Measurements from ENCODE around the gene FAM78A. TPM values are rescaled to one million over a fixed set of nuclear protein-coding genes. Genes with fewer than 3 reads are reported as not detected.

The FAM78A gene
- polyA plus RNA-seq, 3 donors, result 6.4 to 40.6 (median 7.2) TPM

- H3K27me3 ChIP-seq (ENCODE audit: control insufficient read depth in 2 of 2, insufficient read depth in 2 of 2, low read length in 2 of 2), result no peaks in the 10 kb centered on the region
- peak overlapping the region in 1 of 2 donors; percentile 93 for H3K27ac ChIP-seq (ENCODE audit: low read depth in 1 of 2, low read length in 2 of 2)
- no peak overlapping the region for H3K4me3 ChIP-seq (replicated peaks in 1 of 3; ENCODE audit: low read depth in 2 of 3, low read length in 3 of 3)
- Mint-ChIP-seq H3K4me1 (peaks cover 59% of the 10 kb centered on the region), H3K27ac (peak overlapping the region in 5 of 7 donors; percentile 20 to 74 (median 52)), H3K9me3 (peaks cover 0 to 2% (median 0%) of the 10 kb centered on the region in 7 donors), H3K36me3 (peaks cover 27 to 52% of the 10 kb centered on the region in 2 donors), H3K4me3 (no peak overlapping the region), H3K27me3 (ENCODE audit: low read depth in 3 of 3) (no peaks in the 10 kb centered on the region)
- no peak for DNase-seq
- H3K79me2 ChIP-seq (ENCODE audit: insufficient read depth, low read length), result peaks cover 50% of the 10 kb centered on the region
- H3K36me3 ChIP-seq (replicated peaks in 1 of 2; ENCODE audit: control insufficient read depth in 1 of 2, insufficient read depth in 2 of 2, low read length in 2 of 2), result peaks cover 10 to 25% of the 10 kb centered on the region in 2 donors
- no peak overlapping the region for H3K4me2 ChIP-seq (replicated peaks; ENCODE audit: extremely low read depth, low read length, poor library complexity, severe bottlenecking)
- WGBS (ENCODE audit: insufficient coverage), result no CpG with 5 or more reads among the region's 3 CpGs
- H3K9me3 ChIP-seq (replicated peaks in 1 of 2; ENCODE audit: control insufficient read depth in 1 of 2, insufficient read depth in 1 of 2, low read length in 2 of 2), result no peaks in the 10 kb centered on the region
- H3K9ac ChIP-seq (ENCODE audit: insufficient read depth, low read length, poor library complexity, severe bottlenecking), result no peak overlapping the region
- peaks cover 20% of the 10 kb centered on the region for H4K20me1 ChIP-seq (ENCODE audit: insufficient read depth, low read length)
- intact Hi-C loops (cut with micrococcal nuclease), result no loop called here
- peaks cover 46 to 51% of the 10 kb centered on the region in 2 donors for H3K4me1 ChIP-seq (ENCODE audit: control insufficient read depth in 1 of 2, insufficient read depth in 2 of 2, low read length in 2 of 2)
- TF ChIP-seq, protein P1, sequence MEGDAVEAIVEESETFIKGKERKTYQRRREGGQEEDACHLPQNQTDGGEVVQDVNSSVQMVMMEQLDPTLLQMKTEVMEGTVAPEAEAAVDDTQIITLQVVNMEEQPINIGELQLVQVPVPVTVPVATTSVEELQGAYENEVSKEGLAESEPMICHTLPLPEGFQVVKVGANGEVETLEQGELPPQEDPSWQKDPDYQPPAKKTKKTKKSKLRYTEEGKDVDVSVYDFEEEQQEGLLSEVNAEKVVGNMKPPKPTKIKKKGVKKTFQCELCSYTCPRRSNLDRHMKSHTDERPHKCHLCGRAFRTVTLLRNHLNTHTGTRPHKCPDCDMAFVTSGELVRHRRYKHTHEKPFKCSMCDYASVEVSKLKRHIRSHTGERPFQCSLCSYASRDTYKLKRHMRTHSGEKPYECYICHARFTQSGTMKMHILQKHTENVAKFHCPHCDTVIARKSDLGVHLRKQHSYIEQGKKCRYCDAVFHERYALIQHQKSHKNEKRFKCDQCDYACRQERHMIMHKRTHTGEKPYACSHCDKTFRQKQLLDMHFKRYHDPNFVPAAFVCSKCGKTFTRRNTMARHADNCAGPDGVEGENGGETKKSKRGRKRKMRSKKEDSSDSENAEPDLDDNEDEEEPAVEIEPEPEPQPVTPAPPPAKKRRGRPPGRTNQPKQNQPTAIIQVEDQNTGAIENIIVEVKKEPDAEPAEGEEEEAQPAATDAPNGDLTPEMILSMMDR (IDR thresholded peaks at IDR 0.05), result no peak
- no peak overlapping the region for H2AFZ ChIP-seq (ENCODE audit: insufficient read depth, low read depth, low read length, poor library complexity, severe bottlenecking)
These were observed 50.1 kb downstream of the FAM78A start for GRCh38 chr9:131226226-131226625.

- intact Hi-C loops (cut with micrococcal nuclease), result no loop called here
These were observed 53.9 kb downstream of the FAM78A start for GRCh38 chr9:131222460-131222859.

More at GRCh38 chr9:131222460-131222859, 53.9 kb downstream of the FAM78A start:
- Histone ChIP-seq H3K9me3 (replicated peaks in 1 of 2; ENCODE audit: control insufficient read depth in 1 of 2, insufficient read depth in 1 of 2, low read length in 2 of 2) (no peaks in the 10 kb centered on the region), H3K9ac (ENCODE audit: insufficient read depth, low read length, poor library complexity, severe bottlenecking) (no peak overlapping the region), H3K27ac (ENCODE audit: low read depth in 1 of 2, low read length in 2 of 2) (no peak overlapping the region), H3K4me1 (ENCODE audit: control insufficient read depth in 1 of 2, insufficient read depth in 2 of 2, low read length in 2 of 2) (peaks cover 20 to 21% of the 10 kb centered on the region in 2 donors), H4K20me1 (ENCODE audit: insufficient read depth, low read length) (no peaks in the 10 kb centered on the region), H3K36me3 (replicated peaks in 1 of 2; ENCODE audit: control insufficient read depth in 1 of 2, insufficient read depth in 2 of 2, low read length in 2 of 2) (peaks cover 15 to 45% of the 10 kb centered on the region in 2 donors), H2AFZ (ENCODE audit: insufficient read depth, low read depth, low read length, poor library complexity, severe bottlenecking) (no peak overlapping the region), H3K79me2 (ENCODE audit: insufficient read depth, low read length) (peaks cover 14% of the 10 kb centered on the region), H3K4me3 (replicated peaks in 1 of 3; ENCODE audit: low read depth in 2 of 3, low read length in 3 of 3) (no peak overlapping the region), H3K4me2 (replicated peaks; ENCODE audit: extremely low read depth, low read length, poor library complexity, severe bottlenecking) (no peak overlapping the region), H3K27me3 (ENCODE audit: control insufficient read depth in 2 of 2, insufficient read depth in 2 of 2, low read length in 2 of 2) (no peaks in the 10 kb centered on the region)
- Mint-ChIP-seq H3K4me1 (peaks cover 32% of the 10 kb centered on the region), H3K36me3 (peaks cover 33 to 51% of the 10 kb centered on the region in 2 donors), H3K4me3 (no peak overlapping the region), H3K9me3 (peaks cover 0 to 2% (median 0%) of the 10 kb centered on the region in 7 donors), H3K27ac (peak overlapping the region in 1 of 7 donors; percentile 47), H3K27me3 (ENCODE audit: low read depth in 3 of 3) (no peaks in the 10 kb centered on the region)
- DNase-seq, result no peak
- 80% methylated on average over 1 of the region's 6 CpGs for WGBS (ENCODE audit: insufficient coverage)
- TF ChIP-seq, protein P1 (IDR thresholded peaks at IDR 0.05), result no peak
